CD4-positive, alpha-beta T cell treated with Interleukin-1 beta for 1 hour (primary cell): Measurements from ENCODE around the gene NAA20.

ENCODE experiments used
- DNase-seq, 2 donors: peaks; one replicate each; pipeline ENCODE4 v3.0.0-alpha.2; 2020 to 2022

The NAA20 gene

GRCh38 chr20:20020908-20021307 is 3.7 kb downstream of the NAA20 start:
- DNase-seq = no peak

GRCh38 chr20:20021835-20022234 is 4.7 kb downstream of the NAA20 start:
- no peak for DNase-seq

GRCh38 chr20:20022498-20022897 is 5.3 kb downstream of the NAA20 start:
- no peak for DNase-seq

GRCh38 chr20:20023395-20023794 is 6.2 kb downstream of the NAA20 start:
- no peak for DNase-seq

- no peak for DNase-seq
Observed at GRCh38 chr20:20024942-20025341, 7.8 kb downstream of the NAA20 start.

- no peak for DNase-seq
Observed at GRCh38 chr20:20027284-20027683, 10.1 kb downstream of the NAA20 start.

- DNase-seq = no peak
Observed at GRCh38 chr20:20031790-20032189, 14.6 kb downstream of the NAA20 start.

GRCh38 chr20:20034486-20034885 is 17.3 kb downstream of the NAA20 start:
- DNase-seq = no peak

- DNase-seq = no peak
Observed at GRCh38 chr20:20036756-20037155, 19.6 kb downstream of the NAA20 start.

GRCh38 chr20:20037960-20038359 is 20.8 kb downstream of the NAA20 start:
- DNase-seq = no peak

GRCh38 chr20:20038586-20038985 is 21.4 kb downstream of the NAA20 start:
- no peak for DNase-seq

GRCh38 chr20:20039752-20040387 is 22.7 kb downstream of the NAA20 start:
- no peak for DNase-seq

- DNase-seq = no peak
Observed at GRCh38 chr20:20051767-20052073, 34.6 kb downstream of the NAA20 start.

- DNase-seq = peak; percentile 97
Observed at GRCh38 chr20:20052074-20052970, 35.2 kb downstream of the NAA20 start, which contains the start of the genes CFAP61 and CRNKL1. TSS of gene CFAP61 (plus strand) at chr20:20052532. CDS start at chr20:20056654, 4,122 bp downstream. TSS of gene CRNKL1 (minus strand) at chr20:20052466. CDS start at chr20:20052342, 124 bp downstream.

- DNase-seq = no peak
Observed at GRCh38 chr20:20060234-20060998, 43.3 kb downstream of the NAA20 start.

GRCh38 chr20:20063941-20064702 is 47.0 kb downstream of the NAA20 start:
- DNase-seq = no peak

- DNase-seq = no peak
Observed at GRCh38 chr20:20065361-20065760, 48.2 kb downstream of the NAA20 start.

GRCh38 chr20:20070871-20071726 is 53.9 kb downstream of the NAA20 start:
- no peak for DNase-seq

GRCh38 chr20:20073801-20074371 is 56.7 kb downstream of the NAA20 start:
- DNase-seq = no peak

GRCh38 chr20:20075032-20075431 is 57.9 kb downstream of the NAA20 start:
- no peak for DNase-seq
